ENCODE results near the gene TPPP.

Gene TPPP

GRCh38 chr5:665541-665955 is 27.6 kb downstream of the TPPP start:
- no peak for DNase-seq (ENCODE audit: low read depth)

DNA sequence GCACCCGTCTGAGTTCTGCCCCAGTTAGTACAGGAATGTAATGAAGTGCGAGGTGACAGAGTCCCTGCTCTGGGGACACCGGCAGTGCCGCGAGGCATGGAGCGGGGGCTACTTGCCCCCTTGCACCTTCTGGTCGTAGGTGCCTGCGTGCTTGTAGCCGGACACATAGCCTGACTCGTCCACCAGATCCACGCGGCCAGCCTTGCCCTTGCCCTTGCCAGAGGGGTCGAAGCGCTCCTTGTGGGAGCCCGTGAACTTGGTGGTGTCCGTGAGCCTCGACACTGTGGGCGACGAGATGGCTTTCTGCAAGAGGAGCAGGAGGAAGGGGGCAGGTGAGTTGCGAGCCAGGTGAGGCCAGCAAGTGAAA is 28.2 kb downstream of the TPPP start:
- no peak for DNase-seq (ENCODE audit: low read depth)

DNA sequence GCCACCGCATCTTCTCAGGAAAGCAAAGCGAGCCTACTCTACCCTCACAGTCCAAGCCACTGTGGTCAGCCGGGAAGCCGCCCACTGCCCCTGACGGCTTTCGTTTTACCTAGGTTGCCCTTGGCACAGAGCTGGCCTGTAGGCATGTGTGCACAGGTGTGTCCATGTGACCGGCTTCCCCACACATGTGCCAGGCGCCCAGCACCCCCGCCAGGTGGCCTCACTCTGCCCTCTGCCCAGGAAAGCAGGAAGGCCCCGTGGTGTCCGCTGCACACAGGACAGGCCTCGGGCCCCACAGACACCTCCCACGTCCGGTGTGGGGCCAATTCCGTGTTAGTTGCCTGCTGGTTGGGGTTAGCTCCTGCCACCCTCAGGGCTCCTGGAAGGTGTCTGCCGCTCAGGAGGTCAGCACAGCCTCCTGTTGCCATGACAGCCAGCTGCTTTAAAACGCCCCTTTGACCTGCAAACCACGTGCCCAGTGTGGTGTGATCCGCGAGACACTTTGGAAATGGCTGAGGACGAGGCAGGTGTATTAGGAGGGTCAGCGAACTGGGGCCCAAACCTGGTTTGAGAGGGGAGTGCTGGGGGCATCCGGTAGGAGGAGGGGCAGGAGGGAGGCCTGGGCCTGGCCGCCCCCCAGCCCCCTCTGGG is 28.7 kb downstream of the TPPP start:
- DNase-seq (ENCODE audit: low read depth): no peak

DNA sequence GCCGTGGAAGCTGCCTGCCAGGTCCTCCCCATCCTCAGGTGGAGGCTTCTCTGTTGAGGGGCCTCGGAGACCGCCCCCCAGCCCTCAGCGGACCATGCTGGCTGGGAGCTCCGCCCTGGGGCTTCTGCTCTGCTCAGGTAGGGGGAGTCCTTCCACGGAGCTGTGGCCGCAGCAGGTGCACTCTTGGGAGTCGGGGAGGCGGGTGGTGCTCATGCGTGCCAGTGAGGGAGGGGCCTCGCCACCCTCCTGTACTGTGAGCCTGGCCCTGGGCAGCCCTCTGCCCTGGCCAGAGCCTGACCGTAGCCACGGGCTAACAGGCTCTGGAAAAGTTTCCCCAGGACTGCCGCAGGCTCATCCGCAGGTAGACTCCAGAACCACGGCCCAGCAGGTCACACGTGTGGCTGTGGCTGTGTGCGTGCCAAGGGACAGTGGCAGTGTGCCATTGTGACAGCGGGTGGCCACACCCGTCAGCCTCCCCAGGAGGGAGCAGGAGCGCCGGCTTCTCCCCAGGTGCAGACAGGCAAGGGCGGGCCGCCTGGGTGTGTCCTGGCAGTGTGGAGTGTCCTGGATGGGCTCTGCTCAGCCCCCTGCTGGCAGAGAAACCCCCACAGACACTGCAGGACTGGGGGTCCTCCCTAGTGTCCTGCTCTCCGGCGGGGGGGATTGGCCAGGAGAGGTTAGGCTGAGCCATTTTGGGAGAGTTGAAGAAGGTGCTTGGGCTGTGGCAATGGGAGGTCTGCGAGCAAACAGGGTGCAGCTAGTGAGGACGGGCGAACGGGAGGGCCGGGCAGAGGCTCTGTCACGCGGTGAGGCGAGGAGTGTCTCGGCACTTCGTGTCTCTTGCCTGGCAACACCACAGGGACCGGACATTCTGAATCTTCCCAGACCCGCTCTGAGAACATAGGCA is 29.5 kb downstream of the TPPP start:
- no peak for DNase-seq (ENCODE audit: low read depth)

GRCh38 chr5:662751-663435 is 30.3 kb downstream of the TPPP start:
- no peak for DNase-seq (ENCODE audit: low read depth)

DNA sequence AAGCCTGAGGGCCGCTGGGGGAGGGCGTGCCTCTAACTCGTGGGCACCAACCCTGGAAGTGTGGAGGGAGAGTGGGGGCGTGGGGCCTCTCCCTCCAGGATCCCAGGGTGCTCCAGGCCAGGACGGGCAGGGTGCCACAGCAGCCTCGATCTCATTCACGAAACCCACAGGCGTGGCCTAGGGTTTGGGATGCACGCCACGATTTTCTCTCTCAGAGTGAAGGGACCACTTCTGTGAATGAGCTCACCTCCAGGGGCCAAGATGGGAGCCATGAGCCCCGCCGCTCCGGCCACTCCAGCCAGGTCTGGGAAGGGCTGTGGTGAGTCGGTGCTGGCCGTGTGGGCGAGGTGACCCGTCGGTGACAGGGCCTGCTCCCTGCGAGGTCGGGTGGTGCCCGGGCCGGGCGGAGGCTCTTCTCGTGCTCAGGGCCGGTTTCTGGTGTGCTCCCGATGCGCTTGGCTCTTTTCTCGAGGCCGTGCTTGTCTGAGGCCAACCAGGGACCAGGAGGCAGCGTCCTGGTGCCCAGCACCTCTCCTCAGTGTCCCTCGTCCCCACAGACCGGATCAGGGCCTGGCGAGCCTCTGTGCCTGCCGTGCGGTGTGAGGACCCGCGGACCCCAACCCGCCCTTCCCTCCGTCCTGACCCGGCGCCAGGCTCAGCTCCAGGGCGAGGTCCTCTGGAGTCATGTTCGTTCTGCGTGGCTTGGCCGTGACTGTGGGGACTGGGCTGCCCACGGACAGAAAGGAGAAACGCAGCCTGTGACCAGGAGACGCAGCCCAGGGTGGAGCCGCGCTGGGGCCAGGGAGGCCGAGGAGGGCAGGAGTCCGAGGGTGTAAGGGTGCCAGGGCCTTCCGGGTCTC is 31.0 kb downstream of the TPPP start:
- no peak for DNase-seq (ENCODE audit: low read depth)

DNA sequence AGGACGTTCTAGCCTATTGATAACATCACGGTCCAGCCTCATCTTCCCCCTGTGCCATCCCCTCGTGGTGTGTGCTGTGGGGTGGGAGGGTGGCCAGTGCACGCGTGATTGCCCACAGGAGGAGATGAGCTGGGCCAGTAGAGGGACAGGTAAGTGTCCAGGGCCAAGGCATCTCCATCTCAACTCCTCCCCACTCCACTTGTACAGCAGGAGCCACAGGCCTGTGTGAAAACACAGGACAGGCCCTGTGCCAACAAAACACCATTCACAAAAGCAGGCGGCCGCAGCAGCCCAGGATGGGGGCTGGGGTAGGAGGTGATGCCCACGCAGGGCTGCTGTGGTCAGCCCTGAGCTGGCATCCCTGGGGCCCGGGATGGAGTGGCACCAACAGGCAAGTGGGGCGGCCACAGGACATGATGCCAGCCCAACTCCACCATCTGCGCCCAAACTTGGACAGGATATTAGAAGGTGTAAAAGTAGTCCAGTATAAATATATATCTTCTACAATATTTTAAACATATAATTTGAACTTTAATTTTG is 32.6 kb downstream of the TPPP start:
- DNase-seq (ENCODE audit: low read depth): no peak

DNA sequence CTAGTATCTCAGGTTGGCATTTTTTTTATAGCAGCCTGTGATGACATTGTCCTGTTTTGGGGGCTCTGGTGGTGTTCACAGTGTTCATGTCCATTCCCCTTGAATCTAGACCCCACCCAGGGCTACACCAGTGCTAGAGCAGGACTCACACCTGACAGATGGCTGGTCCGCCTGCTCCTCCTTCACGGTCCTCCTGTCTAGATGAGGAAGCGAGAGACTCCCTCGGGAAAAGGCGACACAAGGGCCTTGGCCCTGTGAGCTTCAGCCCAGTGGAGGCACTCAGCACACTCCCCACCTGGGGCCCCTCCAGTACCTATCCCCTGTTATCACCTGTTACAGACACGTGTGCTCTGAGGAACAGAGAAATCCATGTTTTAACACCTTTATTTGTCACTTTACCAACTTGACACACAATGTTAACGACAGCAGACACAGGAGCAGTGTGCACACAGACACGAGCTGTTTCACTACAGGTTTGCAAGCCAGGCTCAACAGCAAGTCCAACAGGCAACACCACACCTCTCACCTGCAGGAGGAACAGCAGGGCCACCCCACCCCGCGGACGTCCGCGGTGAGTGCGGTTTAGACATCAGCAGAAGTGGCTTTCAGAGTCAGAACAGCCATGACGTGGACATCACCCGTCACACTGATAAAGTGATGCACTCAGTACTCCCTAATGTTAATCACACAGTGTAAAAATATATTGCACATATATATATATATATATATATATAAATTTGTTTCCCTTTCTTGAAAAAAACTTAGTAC is 33.5 kb downstream of the TPPP start:
- no peak for DNase-seq (ENCODE audit: low read depth)

DNA sequence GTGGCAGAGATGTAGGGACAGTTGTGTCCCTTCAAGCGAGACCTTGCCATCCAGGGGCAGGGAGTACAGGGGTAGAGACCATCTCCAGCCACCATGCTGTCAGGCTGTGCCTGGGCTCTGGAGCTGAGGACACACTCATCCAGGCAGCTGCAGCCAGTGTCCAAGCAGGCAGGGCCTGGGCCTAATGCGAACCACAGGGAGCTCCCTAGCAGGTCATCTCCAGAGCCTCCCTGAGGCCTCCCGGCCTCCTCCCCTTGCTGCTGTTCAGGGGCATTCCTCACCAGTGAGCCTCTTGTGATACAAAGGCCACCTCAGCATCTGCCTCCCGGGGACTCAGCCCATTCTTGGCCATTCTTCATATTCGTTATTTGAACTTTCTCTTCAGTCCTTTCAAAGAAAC is 35.0 kb downstream of the TPPP start:
- no peak for DNase-seq (ENCODE audit: low read depth)

DNA sequence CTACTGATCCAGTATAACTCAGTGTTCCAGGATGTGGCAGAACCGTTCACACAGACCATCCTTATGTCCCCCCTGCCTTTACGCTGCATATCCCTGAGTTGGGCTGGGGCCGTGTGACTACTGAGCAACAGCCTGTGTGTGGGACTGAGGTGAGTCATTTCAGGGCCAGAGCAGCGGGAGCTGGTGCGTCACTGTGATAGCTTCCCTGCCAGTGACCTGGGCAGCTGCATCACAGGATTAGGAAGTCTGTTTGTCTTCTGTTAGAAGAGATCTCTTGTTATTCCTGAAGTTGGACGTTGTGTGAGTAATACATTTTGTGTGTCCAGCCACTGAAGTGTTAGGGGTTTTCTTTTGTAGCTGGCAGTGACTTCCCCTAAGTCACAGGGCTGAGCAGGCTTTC is 35.6 kb downstream of the TPPP start:
- no peak for DNase-seq (ENCODE audit: low read depth)

- no peak for DNase-seq (ENCODE audit: low read depth)
Observed at GRCh38 chr5:655406-655805, 37.7 kb downstream of the TPPP start.

GRCh38 chr5:654071-654778 is 38.9 kb downstream of the TPPP start:
- DNase-seq (ENCODE audit: low read depth): no peak

- no peak for DNase-seq (ENCODE audit: low read depth)
Observed at GRCh38 chr5:652773-653350, 40.3 kb downstream of the TPPP start.

- DNase-seq (ENCODE audit: low read depth): no peak
Observed at GRCh38 chr5:652023-652515, 41.1 kb downstream of the TPPP start.

DNA sequence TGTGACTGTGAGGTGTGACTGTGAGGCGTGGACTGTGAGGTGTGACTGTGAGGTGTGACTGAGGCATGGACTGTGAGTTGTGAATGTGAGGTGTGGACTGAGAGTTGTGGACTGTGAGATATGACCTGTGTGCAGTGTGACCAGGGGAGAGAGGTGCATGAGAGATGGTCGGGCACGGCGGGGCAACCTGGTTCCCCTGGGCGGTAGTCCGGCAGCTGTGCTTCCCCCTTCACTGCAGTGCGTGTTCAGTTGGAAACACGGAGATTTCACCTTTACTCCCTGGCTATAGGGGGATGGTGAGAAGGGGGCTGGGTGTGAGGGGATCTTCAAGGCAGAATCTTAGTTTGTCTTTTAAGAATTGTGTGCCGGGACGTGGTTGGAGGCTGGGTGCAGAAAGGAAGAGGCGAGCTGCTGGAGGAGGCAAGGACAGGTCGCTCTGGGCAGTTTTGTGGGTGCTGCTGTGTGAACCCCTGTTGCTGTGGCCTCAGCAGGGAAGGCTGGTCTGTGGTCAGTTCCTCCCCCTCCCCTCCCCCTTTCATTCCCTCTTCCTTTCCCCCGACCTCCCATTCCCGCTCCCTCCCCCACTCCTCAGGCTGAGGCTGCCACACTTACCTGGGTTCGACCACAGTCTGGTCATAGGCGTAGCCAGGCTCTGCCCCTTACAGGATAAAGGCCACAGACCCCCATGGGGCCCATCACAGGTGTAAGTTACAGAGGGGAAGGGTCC is 41.7 kb downstream of the TPPP start:
- DNase-seq (ENCODE audit: low read depth): no peak

GRCh38 chr5:647727-648126 is 45.4 kb downstream of the TPPP start:
- no peak for DNase-seq (ENCODE audit: low read depth)

DNA sequence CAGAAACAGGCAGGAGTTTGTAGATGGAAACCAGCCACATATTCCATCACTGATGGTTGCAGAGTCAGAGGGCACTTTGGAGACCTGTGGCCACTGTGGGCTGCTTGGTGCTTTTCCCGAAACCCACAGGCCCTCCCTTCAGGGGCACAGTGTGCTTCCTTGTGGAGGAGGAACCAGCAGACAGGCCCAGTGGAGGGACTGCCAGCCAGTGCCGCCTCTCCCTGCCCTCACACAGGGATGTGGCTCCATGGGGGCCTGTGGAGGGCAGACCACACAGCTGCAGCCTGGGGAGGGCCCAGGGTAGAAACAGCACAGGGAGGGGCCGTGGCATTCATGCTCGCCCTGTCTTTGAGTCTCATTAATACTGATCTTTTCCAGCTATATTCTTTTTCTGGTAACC is 45.8 kb downstream of the TPPP start:
- no peak for DNase-seq (ENCODE audit: low read depth)

- DNase-seq (ENCODE audit: low read depth): no peak
Observed at GRCh38 chr5:646396-647201, 46.6 kb downstream of the TPPP start.

Measured in activated T-cell treated with anti-CD3 and anti-CD28 coated beads for 48 hours (primary cell).